Activated T-cell treated with anti-CD3 and anti-CD28 coated beads, Interleukin-2, amount 50 U/mL, for 72 hours (primary cell): ENCODE measurements around the gene SLC8A1. TPM values are rescaled to one million over a fixed set of nuclear protein-coding genes. Genes with fewer than 3 reads are reported as not detected.

Experiments
- ATAC-seq, 2 donors: fragments of 150-1000 bp; cut with Tn5 transposase; replicated peaks in 1 of 2; 2 replicates each; pipeline ENCODE4 v1.10.0; 2021; ENCODE audit warnings: moderate library complexity in 2 of 2, mild to moderate bottlenecking in 1 of 2
- DNase-seq, 2 donors: peaks; one replicate each; pipeline ENCODE4 v3.0.0; 2021 to 2022; ENCODE audit warnings: mixed read lengths in 1 of 2
- H3K27ac Mint-ChIP-seq: one replicate; pipeline ENCODE4 v1.8.0; 2022; ENCODE audit warnings: mild to moderate bottlenecking, moderate library complexity, mixed read lengths
- H3K27me3 Mint-ChIP-seq: one replicate; pipeline ENCODE4 v1.8.0; 2022; ENCODE audit warnings: low read depth, mixed read lengths
- H3K36me3 Mint-ChIP-seq, 2 donors: one replicate each; pipeline ENCODE4 v1.8.0; 2022; ENCODE audit warnings: mixed read lengths in 2 of 2, mild to moderate bottlenecking in 1 of 2; ENCODE audit not compliant: insufficient read depth in 2 of 2
- H3K4me1 Mint-ChIP-seq: one replicate; pipeline ENCODE4 v1.8.0; 2022; ENCODE audit warnings: low read depth, mixed read lengths
- H3K4me3 Mint-ChIP-seq, 2 donors: one replicate each; pipeline ENCODE4 v1.8.0; 2022; ENCODE audit warnings: mild to moderate bottlenecking in 2 of 2, mixed read lengths in 2 of 2, moderate library complexity in 2 of 2
- H3K9me3 Mint-ChIP-seq, 2 donors: one replicate each; pipeline ENCODE4 v1.8.0; 2022; ENCODE audit warnings: mixed read lengths in 2 of 2
- total RNA-seq, 2 donors: library from RNA; stranded (reverse); gene quantifications; one replicate each; pipeline ENCODE4 v1.2.3, GENCODE V29; 2022

Gene SLC8A1
- total RNA-seq, 2 donors from 2014 or later, result 0.58 to 1.9 TPM

DNA sequence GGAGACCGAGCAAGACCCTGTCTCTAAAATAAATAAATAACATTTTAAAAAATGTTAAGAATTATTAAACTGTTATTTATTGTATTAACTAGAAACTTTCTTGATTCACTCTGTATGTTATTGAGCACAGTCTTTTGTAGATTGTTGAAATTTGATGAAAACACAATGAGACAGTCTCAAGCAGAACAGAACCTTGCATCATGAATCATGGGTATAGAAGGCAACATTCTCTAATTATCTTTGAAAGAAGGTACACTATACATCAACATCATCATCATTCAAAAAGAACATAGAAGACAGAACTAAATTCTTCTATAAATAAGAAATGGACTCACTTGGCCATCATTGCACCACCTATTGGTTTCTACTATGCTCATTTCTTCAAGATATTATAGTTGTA is 67.7 kb downstream of the SLC8A1 start:
- ATAC-seq (no peak), DNase-seq (no peak)
- peaks cover 3 to 9% of the 10 kb centered on the region in 2 donors for H3K36me3 Mint-ChIP-seq
- no peak overlapping the region for H3K4me3 Mint-ChIP-seq
- no peaks in the 10 kb centered on the region for H3K4me1 Mint-ChIP-seq
- H3K27me3 Mint-ChIP-seq, result no peaks in the 10 kb centered on the region
- H3K27ac Mint-ChIP-seq, result no peak overlapping the region
- H3K9me3 Mint-ChIP-seq, result peaks cover 5 to 10% of the 10 kb centered on the region in 2 donors

DNA sequence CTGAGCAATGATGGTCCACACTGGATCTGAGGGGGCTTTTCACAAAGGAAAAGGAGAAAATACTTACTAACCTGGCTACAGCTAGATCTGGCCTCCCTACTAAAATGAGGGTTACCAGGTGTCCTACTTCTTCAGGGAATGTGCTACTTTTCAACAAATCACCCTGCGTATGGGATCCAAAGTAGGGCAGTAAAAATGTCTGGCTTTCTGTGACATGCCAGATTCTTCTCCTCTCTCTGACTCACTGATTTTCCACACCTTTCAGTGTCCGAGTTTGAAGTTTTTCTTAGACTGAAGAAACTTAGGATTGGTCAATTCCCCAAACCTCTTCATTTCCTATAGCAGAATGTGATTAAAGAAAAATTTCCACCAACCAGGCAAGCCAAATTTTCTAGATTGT is 71.2 kb downstream of the SLC8A1 start:
- Mint-ChIP-seq H3K27ac (no peak overlapping the region), H3K36me3 (peaks cover 3 to 9% of the 10 kb centered on the region in 2 donors), H3K27me3 (peaks cover 6% of the 10 kb centered on the region), H3K4me3 (no peak overlapping the region), H3K9me3 (peaks cover 5 to 13% of the 10 kb centered on the region in 2 donors), H3K4me1 (no peaks in the 10 kb centered on the region)
- ATAC-seq, result no peak
- no peak for DNase-seq

DNA sequence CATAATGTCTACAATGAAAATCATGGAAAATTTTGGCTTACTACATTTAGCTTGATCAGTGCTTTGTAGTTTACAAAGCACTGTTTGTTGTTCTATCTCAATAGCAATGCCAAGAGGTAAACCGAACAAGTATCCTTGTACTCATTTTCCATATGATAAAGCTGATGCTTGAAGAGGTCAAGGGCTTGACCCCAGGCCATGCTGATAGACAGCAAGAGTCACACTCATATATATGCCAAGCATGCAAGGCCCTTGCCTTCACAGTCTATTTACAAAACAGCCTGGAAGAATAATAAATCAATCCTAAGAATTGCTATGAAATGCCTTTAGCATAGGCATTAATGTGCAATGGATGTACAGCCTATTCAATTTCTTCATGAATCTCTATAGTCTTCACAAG is 71.8 kb downstream of the SLC8A1 start:
- Mint-ChIP-seq H3K4me3 (no peak overlapping the region), H3K9me3 (peaks cover 5 to 13% of the 10 kb centered on the region in 2 donors), H3K27me3 (peaks cover 6% of the 10 kb centered on the region), H3K27ac (no peak overlapping the region), H3K36me3 (peaks cover 3 to 9% of the 10 kb centered on the region in 2 donors), H3K4me1 (no peaks in the 10 kb centered on the region)
- no peak for ATAC-seq
- no peak for DNase-seq

DNA sequence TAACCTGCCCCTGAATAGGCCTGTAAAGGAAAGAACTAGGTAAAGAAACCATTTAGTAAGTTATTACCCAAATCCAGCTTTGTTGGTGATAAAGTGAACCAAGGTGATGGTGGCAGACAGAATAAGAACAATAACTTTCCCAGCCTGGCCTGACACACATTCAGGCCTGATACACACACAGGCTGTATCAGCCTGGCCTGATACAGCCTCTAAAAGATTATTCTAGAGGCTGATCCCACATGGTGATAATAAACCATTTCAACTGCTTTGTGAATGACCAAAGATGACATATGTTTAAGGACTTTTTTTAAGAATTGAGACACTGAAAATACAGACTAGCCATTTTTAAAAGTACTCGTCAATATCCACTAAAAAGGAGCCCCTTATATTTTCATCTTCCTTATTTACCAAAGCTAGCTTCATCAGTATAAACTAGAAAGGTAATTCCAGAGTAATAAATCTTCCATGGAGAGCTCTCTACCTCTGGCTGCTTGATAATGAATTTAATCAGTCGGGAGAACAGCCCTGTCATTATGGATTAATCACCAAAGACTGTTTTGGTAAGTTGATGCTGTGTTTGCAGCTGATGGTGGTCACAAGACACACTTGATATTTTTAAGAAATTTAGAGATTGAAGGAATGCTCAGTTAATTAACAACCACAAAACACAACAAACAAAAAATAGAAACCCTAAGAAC is 77.2 kb downstream of the SLC8A1 start:
- Mint-ChIP-seq H3K9me3 (peaks cover 0 to 6% of the 10 kb centered on the region in 2 donors), H3K4me1 (no peaks in the 10 kb centered on the region), H3K36me3 (no peaks in the 10 kb centered on the region), H3K4me3 (no peak overlapping the region), H3K27ac (no peak overlapping the region), H3K27me3 (peaks cover 11% of the 10 kb centered on the region)
- DNase-seq (no peak), ATAC-seq (no peak)

DNA sequence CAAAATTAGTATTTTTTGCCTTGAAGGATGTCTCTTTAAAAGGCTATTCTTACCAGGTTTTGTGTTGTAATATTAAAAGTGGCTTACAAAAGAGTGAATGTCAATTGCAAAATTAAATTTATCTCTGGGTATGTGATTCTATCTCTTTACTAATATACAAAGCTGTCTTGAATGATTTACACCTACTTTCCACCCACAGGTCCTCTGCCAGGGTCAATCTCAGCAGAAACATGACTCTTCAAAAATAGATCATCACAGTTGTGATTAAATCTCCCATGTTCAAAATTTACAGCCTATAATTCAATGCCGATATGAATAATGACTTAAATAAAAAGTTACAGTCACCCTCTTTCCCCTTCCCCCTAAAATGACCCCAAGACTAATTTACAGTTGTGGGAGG is 78.8 kb downstream of the SLC8A1 start:
- H3K36me3 Mint-ChIP-seq, result no peaks in the 10 kb centered on the region
- peaks cover 7% of the 10 kb centered on the region for H3K27me3 Mint-ChIP-seq
- H3K4me3 Mint-ChIP-seq, result no peak overlapping the region
- H3K27ac Mint-ChIP-seq, result no peak overlapping the region
- no peak for DNase-seq
- H3K4me1 Mint-ChIP-seq, result no peaks in the 10 kb centered on the region
- no peak for ATAC-seq
- H3K9me3 Mint-ChIP-seq, result peaks cover 0 to 2% of the 10 kb centered on the region in 2 donors

DNA sequence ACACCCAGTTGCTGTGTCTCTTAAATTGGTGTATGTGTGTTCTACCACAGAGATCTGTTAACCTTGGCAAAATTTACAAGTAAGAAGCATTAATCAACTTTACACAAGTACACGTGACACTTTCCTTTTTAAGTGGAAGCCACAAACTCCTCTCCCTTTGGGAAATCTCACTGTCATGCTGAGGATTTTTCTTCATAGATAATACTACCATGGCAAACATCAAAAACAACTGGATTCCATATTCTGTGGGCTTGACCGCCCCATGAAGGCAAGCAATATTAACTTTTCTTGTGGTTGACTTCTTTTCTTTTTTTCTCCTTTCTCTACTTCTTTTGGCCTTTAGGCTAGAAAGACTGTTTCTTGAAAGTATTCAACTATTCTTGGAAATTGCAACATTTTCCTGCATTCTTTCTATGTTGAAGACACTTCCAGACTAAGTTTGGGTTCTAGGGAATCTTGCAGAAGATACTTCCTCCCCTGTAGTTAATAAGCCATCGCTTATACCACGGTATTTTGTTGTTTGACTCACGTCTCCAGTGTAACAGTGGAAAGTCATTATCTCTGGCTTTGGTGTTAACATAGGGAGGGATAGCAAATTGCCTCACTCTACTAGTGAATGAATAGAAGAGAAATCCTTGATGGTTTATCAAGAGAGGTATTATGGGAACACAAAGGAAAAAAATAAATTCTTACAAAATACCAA is 79.5 kb downstream of the SLC8A1 start:
- ATAC-seq (no peak), DNase-seq (no peak)
- H3K9me3 Mint-ChIP-seq, result no peaks in the 10 kb centered on the region
- H3K4me1 Mint-ChIP-seq, result no peaks in the 10 kb centered on the region
- no peak overlapping the region for H3K4me3 Mint-ChIP-seq
- H3K36me3 Mint-ChIP-seq, result no peaks in the 10 kb centered on the region
- peaks cover 5% of the 10 kb centered on the region for H3K27me3 Mint-ChIP-seq
- no peak overlapping the region for H3K27ac Mint-ChIP-seq

DNA sequence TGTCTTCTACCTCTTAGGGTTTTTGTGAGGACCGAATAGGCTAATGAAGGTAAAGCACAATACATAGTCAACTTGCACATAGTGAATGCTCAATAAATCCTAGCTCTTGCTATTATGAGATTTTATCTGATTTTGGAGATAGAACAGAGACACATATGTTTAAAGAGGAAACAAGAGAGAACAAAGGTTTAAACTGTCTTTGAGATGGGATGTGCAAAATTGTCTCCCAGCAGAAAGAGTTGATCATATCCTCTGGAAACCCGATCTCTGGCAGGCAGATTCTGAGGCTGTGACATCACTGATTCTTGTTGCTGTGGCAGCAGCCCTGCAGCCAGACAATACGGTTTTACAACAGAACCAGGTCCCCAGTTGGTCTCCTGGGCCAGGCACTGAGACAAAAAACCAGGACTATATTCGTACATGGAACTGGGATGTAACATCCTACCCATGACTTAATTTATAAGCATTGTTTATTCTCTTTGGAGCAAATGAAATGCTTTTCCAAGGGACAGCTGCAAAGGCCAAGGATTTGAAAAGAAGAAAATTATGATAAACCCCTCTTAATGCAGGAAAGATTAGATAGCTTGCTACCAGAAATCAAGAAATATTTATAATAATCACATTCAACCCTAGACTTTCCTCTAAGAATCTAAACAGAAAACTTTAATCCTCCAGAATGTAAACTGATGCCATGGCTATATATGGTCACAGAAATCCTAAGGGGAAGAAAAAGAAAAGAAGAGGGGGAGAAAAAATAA is 80.2 kb downstream of the SLC8A1 start:
- H3K27ac Mint-ChIP-seq, result no peak overlapping the region
- ATAC-seq, result no peak
- peaks cover 5% of the 10 kb centered on the region for H3K27me3 Mint-ChIP-seq
- H3K4me1 Mint-ChIP-seq, result no peaks in the 10 kb centered on the region
- no peaks in the 10 kb centered on the region for H3K36me3 Mint-ChIP-seq
- no peak for DNase-seq
- H3K4me3 Mint-ChIP-seq, result no peak overlapping the region
- H3K9me3 Mint-ChIP-seq, result no peaks in the 10 kb centered on the region

DNA sequence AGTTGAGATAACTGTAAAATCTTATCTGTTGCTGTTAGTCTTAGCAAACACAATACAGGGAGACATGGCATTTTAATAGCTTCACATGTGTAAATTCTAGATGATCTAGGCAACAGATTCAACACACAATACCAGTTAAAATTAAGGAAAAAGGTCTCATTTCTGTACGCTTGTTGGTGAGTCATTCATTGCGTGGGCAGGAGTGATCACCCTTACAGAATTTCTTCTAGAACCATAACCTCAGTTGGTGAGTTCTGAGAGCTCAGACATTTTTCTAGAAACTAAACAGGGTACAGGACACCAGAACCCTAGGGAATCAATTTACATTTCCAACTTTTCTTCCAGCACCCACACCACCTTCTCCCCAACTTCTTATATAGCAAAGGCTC is 81.9 kb downstream of the SLC8A1 start:
- H3K27ac Mint-ChIP-seq, result no peak overlapping the region
- no peaks in the 10 kb centered on the region for H3K9me3 Mint-ChIP-seq
- ATAC-seq (peak in 1 of 2 donors; percentile 51), DNase-seq (peak in 1 of 2 donors; percentile 22)
- H3K27me3 Mint-ChIP-seq, result peaks cover 5% of the 10 kb centered on the region
- H3K4me3 Mint-ChIP-seq, result no peak overlapping the region
- no peaks in the 10 kb centered on the region for H3K4me1 Mint-ChIP-seq
- no peaks in the 10 kb centered on the region for H3K36me3 Mint-ChIP-seq

DNA sequence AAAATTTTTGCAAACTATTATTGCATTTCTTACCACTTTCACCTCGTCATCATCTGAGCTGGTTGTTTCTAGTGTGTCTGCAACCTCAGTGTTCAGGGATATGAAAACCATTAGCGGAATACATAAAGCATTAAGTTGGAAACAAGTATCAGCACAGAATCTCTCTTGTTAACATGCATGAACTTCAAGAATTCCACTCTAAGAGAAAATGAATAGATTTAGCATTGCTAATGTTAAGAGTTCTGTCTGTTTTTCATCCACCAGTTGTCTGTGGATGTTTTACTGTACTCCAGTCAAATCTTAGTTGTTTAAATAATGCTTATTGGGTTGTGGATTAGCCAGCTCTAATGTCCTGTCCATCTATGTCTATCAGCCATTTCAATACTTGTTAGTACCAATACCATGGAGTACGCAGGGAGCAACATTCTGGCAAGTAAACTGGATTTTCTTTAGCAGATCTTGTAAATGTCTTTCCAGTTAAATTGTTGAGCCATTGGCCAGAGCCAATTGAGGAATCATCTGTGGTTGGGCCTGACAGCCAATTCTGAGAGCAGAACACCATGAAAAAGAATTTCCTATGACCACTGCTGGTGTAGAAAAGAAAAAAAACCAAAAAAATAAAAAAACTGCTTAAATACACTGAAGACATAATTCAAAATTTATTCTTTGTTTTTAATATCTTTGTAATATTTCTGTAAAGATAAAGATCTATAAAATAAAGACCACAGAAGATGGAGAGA is 82.5 kb downstream of the SLC8A1 start:
- Mint-ChIP-seq H3K27me3 (peaks cover 5% of the 10 kb centered on the region), H3K36me3 (no peaks in the 10 kb centered on the region), H3K4me1 (peaks cover 5% of the 10 kb centered on the region), H3K4me3 (no peak overlapping the region), H3K27ac (no peak overlapping the region), H3K9me3 (no peaks in the 10 kb centered on the region)
- DNase-seq (no peak), ATAC-seq (no peak)

DNA sequence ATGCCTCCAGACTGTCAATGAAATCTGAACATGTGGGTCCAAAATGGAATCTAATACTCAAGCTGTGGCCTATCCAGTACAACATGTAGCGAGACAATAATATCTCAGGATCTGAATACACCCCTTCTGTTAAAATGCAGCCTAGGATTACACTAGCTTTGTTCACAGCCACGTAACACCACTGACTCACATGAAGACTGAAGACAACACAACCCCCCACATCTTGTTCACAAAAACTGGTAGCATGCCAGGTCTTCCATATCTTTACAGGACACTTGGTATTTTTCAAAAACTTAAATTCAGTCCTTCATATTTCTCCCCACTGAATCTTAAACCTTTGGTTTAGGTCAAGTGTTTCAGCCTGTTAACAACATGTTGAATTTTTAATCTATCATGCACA is 84.2 kb downstream of the SLC8A1 start:
- peaks cover 5% of the 10 kb centered on the region for H3K27me3 Mint-ChIP-seq
- no peak overlapping the region for H3K4me3 Mint-ChIP-seq
- no peaks in the 10 kb centered on the region for H3K9me3 Mint-ChIP-seq
- H3K4me1 Mint-ChIP-seq, result peaks cover 8% of the 10 kb centered on the region
- H3K27ac Mint-ChIP-seq, result no peak overlapping the region
- no peak for ATAC-seq
- H3K36me3 Mint-ChIP-seq, result no peaks in the 10 kb centered on the region
- no peak for DNase-seq

DNA sequence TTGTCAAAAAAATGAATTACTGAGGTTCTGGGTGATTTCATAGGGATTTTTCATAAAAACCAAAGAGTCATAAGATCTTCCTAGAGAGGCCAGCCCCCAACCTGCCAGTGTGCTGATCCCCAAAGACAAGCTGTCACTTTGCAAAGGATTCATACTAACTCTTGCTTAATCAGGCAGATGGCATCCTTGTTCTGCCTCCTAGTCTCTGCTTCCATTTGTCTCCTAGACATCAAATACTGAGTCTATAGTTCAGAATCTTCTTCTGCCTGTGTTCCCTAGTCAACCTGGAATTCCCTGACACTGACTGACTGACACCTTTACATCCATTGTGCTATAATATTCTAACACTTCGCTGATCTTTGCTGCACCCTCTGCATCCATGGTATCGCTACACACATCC is 84.9 kb downstream of the SLC8A1 start:
- Mint-ChIP-seq H3K9me3 (no peaks in the 10 kb centered on the region), H3K4me1 (peaks cover 8% of the 10 kb centered on the region), H3K36me3 (no peaks in the 10 kb centered on the region), H3K27me3 (peaks cover 5% of the 10 kb centered on the region), H3K4me3 (no peak overlapping the region), H3K27ac (no peak overlapping the region)
- DNase-seq, result no peak
- no peak for ATAC-seq

DNA sequence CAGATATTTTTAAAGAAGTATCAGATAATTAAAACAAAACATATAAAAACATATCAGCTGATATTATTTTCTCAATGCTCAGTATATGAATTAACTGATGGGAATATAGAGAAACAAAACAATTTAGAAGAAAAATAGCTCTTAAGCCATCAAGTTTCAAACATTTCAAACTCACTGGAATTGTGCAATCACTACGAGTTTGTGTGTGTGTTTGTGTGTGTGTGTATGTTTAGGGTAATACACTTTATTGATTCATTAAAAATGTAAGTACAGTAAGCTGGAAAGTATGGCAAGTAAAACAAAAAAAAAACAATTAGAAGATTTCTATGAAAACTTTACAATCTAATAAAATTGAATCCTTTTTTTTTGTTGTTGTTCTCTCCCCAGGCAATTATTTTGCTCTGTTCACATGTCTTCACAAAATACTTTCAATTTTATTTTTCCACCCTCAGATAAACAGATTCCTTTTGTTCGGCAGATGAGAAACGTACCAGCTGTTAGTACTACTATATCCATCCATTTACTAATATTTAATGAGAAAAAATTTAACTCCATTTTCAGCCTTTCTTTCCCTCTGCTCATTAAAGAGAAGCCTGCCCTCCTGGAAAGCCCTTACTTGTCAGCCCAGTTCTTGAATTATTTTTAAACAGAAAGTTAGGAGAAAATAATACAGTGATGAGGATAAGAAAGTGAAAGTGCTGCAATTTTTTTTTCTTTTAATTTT is 87.6 kb downstream of the SLC8A1 start:
- H3K9me3 Mint-ChIP-seq, result no peaks in the 10 kb centered on the region
- ATAC-seq (no peak), DNase-seq (no peak)
- H3K36me3 Mint-ChIP-seq, result no peaks in the 10 kb centered on the region
- no peak overlapping the region for H3K27ac Mint-ChIP-seq
- H3K4me1 Mint-ChIP-seq, result peaks cover 8% of the 10 kb centered on the region
- no peaks in the 10 kb centered on the region for H3K27me3 Mint-ChIP-seq
- peak overlapping the region; percentile 5 to 32 for H3K4me3 Mint-ChIP-seq
